Osteoblast (primary cell): ENCODE results near the gene ARHGAP44. TPM values are rescaled to one million over a fixed set of nuclear protein-coding genes. Genes with fewer than 3 reads are reported as not detected.

Experiments used
- DNase-seq: peaks from one replicate; pipeline ENCODE4 v3.0.0; 2011; ENCODE audit warnings: low spot score, mixed read lengths; ENCODE audit not compliant: insufficient read length; ENCODE audit errors: missing footprints
- H2AFZ ChIP-seq: 2 replicates; pipeline ENCODE4 v1.6.0; 2011; ENCODE audit warnings: mild to moderate bottlenecking, low read length
- H3K27ac ChIP-seq: 2 replicates; pipeline ENCODE4 v1.5.1; 2011; ENCODE audit warnings: mild to moderate bottlenecking, low read depth, low read length, moderate library complexity
- H3K27me3 ChIP-seq: 2 replicates; pipeline ENCODE4 v1.6.0; 2012; ENCODE audit warnings: mild to moderate bottlenecking, control low read depth, inconsistent platforms, low read length, moderate library complexity; ENCODE audit not compliant: insufficient read depth
- H3K36me3 ChIP-seq: 2 replicates; pipeline ENCODE4 v1.5.1; 2011; ENCODE audit warnings: mild to moderate bottlenecking, low read length, control low read depth, moderate library complexity; ENCODE audit not compliant: insufficient read depth
- H3K4me1 ChIP-seq: 2 replicates; pipeline ENCODE4 v1.5.1; 2011; ENCODE audit warnings: mild to moderate bottlenecking, low read length, control low read depth, moderate library complexity; ENCODE audit not compliant: insufficient read depth
- H3K4me2 ChIP-seq: 2 replicates; pipeline ENCODE4 v1.6.0; 2011; ENCODE audit warnings: mild to moderate bottlenecking, low read length; ENCODE audit not compliant: insufficient read depth
- H3K4me3 ChIP-seq: fragments of 200-600 bp; sonication (generic); 3 replicates; pipeline ENCODE4 v1.5.1; 2012; ENCODE audit warnings: mild to moderate bottlenecking, low read length, inconsistent platforms; ENCODE audit not compliant: insufficient read depth
- H3K79me2 ChIP-seq: 2 replicates; pipeline ENCODE4 v1.6.0; 2012; ENCODE audit warnings: mild to moderate bottlenecking, low read length, control low read depth, inconsistent platforms; ENCODE audit not compliant: insufficient read depth
- H3K9me3 ChIP-seq: 2 replicates; pipeline ENCODE4 v1.5.1; 2011; ENCODE audit warnings: low read depth, low read length, control low read depth
- H4K20me1 ChIP-seq: 2 replicates; pipeline ENCODE4 v1.6.0; 2012; ENCODE audit warnings: mild to moderate bottlenecking, low read length, control low read depth; ENCODE audit not compliant: insufficient read depth
- CTCF ChIP-seq: IDR thresholded peaks from 2 replicates; pipeline ENCODE4 v1.5.1; 2011; ENCODE audit warnings: mild to moderate bottlenecking, low read depth, low read length, moderate library complexity; ENCODE audit errors: extremely low read depth
- total RNA-seq: library from RNA; depleted of rRNA; stranded (reverse); fragments of >200 nt; gene quantifications from 2 replicates; pipeline ENCODE4 v1.2.3, GENCODE V29; 2012

ARHGAP44 gene
- total RNA-seq, 1 donor: 4.3 TPM

GRCh38 chr17:12744786-12745185, 44.5 kb upstream of the ARHGAP44 start:
- Histone ChIP-seq H3K4me3 (no peak overlapping the region), H3K9me3 (no peaks in the 10 kb centered on the region), H3K36me3 (no peaks in the 10 kb centered on the region), H3K79me2 (no peaks in the 10 kb centered on the region), H2AFZ (no peak overlapping the region), H3K4me2 (no peak overlapping the region), H3K4me1 (peaks cover 9% of the 10 kb centered on the region), H3K27ac (no peak overlapping the region), H4K20me1 (no peaks in the 10 kb centered on the region), H3K27me3 (no peaks in the 10 kb centered on the region)
- DNase-seq: no peak
- TF ChIP-seq CTCF: no peak

- H3K4me3 ChIP-seq: no peak overlapping the region
- H3K27me3 ChIP-seq: no peaks in the 10 kb centered on the region
- peaks cover 9% of the 10 kb centered on the region for H3K4me1 ChIP-seq
- H3K4me2 ChIP-seq: no peak overlapping the region
- H4K20me1 ChIP-seq: no peaks in the 10 kb centered on the region
- H2AFZ ChIP-seq: no peak overlapping the region
- H3K9me3 ChIP-seq: no peaks in the 10 kb centered on the region
- TF ChIP-seq CTCF: no peak
- H3K36me3 ChIP-seq: no peaks in the 10 kb centered on the region
- no peak overlapping the region for H3K27ac ChIP-seq
- DNase-seq: no peak
- no peaks in the 10 kb centered on the region for H3K79me2 ChIP-seq
These were observed 43.8 kb upstream of the ARHGAP44 start for GRCh38 chr17:12745486-12745885.

GRCh38 chr17:12756786-12757185, 32.5 kb upstream of the ARHGAP44 start:
- no peak overlapping the region for H2AFZ ChIP-seq
- no peak for DNase-seq
- H3K79me2 ChIP-seq: no peaks in the 10 kb centered on the region
- no peaks in the 10 kb centered on the region for H4K20me1 ChIP-seq
- no peaks in the 10 kb centered on the region for H3K36me3 ChIP-seq
- no peaks in the 10 kb centered on the region for H3K9me3 ChIP-seq
- TF ChIP-seq CTCF: no peak
- H3K4me3 ChIP-seq: no peak overlapping the region
- no peak overlapping the region for H3K27ac ChIP-seq
- no peaks in the 10 kb centered on the region for H3K27me3 ChIP-seq
- H3K4me1 ChIP-seq: no peaks in the 10 kb centered on the region
- no peak overlapping the region for H3K4me2 ChIP-seq

GRCh38 chr17:12759090-12759489, 30.2 kb upstream of the ARHGAP44 start:
- Histone ChIP-seq H3K36me3 (no peaks in the 10 kb centered on the region), H3K4me3 (no peak overlapping the region), H3K27me3 (no peaks in the 10 kb centered on the region), H3K27ac (no peak overlapping the region), H4K20me1 (no peaks in the 10 kb centered on the region), H3K79me2 (no peaks in the 10 kb centered on the region), H3K9me3 (no peaks in the 10 kb centered on the region), H3K4me1 (no peaks in the 10 kb centered on the region), H3K4me2 (no peak overlapping the region), H2AFZ (no peak overlapping the region)
- no peak for TF ChIP-seq CTCF
- no peak for DNase-seq
